Chondrocyte (in vitro differentiated cells): Measurements from ENCODE around the gene SSH2. TPM values are rescaled to one million over a fixed set of nuclear protein-coding genes. Genes with fewer than 3 reads are reported as not detected.

Experiments
- DNase-seq: peaks from one replicate; pipeline ENCODE4 v3.0.0; 2021; ENCODE audit warnings: mixed read lengths, low spot score
- H3K27ac Mint-ChIP-seq: one replicate; pipeline ENCODE4 v1.8.0; 2021; ENCODE audit warnings: mild to moderate bottlenecking, moderate library complexity, mixed read lengths; ENCODE audit not compliant: unreplicated experiment
- H3K27me3 Mint-ChIP-seq: 2 replicates; pipeline ENCODE4 v1.8.0; 2021; ENCODE audit warnings: low read depth, mixed read lengths
- H3K36me3 Mint-ChIP-seq: 2 replicates; pipeline ENCODE4 v1.8.0; 2021; ENCODE audit warnings: low read depth, mixed read lengths
- H3K4me1 Mint-ChIP-seq: 2 replicates; pipeline ENCODE4 v1.8.0; 2021; ENCODE audit warnings: low read depth, mild to moderate bottlenecking, mixed read lengths
- H3K4me3 Mint-ChIP-seq: one replicate; pipeline ENCODE4 v1.8.0; 2021; ENCODE audit warnings: mild to moderate bottlenecking, moderate library complexity, mixed read lengths; ENCODE audit not compliant: unreplicated experiment
- H3K9me3 Mint-ChIP-seq: 2 replicates; pipeline ENCODE4 v1.8.0; 2021; ENCODE audit warnings: low read depth, mixed read lengths
- total RNA-seq: library from RNA; stranded (reverse); gene quantifications from 3 replicates; pipeline ENCODE4 v1.2.1, GENCODE V29; 2021
- TF ChIP-seq, protein P1 (sequence below): fragments of 200-600 bp; sonication (generic); IDR thresholded peaks from 2 replicates; pipeline ENCODE4 v1.5.0; 2021; ENCODE audit warnings: antibody characterized with exemption, mild to moderate bottlenecking, moderate library complexity

SSH2 gene
- total RNA-seq, 1 donor from 2014 or later = 14.1 TPM

DNA sequence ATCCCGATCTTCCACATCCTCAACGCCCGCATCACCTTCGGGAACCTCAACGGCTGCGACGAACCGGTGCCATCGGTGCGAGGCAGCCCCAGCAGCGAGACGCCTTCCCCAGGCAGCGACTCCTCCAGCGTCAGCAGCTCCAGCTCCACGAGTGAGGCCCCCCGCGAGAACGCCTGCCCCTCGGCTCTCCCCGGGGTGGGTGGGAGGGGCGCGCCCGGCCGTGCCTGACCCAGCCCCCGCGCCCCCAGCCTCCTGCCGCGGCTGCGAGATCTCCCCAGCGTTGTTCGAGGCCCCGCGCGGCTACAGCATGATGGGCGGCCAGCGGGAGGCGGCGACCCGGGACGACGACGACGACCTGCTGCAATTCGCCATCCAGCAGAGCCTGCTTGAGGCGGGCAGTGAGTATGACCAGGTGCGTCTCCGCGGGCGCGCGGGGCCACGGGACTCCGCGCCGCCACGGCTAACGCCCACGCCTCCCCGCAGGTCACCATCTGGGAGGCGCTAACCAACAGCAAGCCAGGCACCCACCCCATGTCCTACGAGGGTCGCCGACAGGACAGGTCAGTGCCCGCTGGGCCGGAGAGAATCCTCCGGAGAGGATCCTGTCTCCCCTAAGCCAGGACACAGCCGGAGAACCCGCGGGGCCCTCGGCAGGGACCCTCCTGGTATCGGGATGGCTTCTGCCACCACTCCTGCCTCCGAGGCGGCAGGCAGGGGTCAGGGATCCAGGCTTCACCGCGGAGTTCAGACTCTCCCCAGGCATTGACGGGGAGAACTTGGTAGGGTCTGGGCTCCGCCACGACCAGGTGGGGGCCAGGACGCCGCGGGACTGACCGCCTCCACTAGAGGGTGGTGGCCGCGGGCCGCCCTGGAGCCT, 317.4 kb downstream of the SSH2 start:
- DNase-seq = peak; percentile 91
- Mint-ChIP-seq H3K27ac (no peak overlapping the region), H3K36me3 (no peaks in the 10 kb centered on the region)

DNA sequence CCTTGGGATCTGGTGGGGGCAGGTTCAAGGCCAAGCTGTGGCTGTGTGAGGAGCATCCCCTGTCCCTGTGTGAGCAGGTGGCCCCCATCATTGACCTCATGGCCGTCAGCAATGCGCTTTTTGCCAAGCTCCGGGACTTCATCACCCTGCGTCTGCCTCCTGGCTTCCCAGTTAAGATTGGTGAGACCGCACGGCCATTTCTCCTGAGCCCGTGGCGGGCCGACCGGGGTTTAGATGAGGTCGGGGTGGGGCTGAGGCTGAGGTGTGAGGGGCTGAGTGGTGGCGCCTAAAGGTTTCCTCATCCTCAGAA, 318.0 kb downstream of the SSH2 start:
- Mint-ChIP-seq H3K27ac (no peak overlapping the region), H3K9me3 (no peaks in the 10 kb centered on the region), H3K4me1 (peaks cover 15% of the 10 kb centered on the region), H3K27me3 (peaks cover under 1% of the 10 kb centered on the region), H3K36me3 (no peaks in the 10 kb centered on the region), H3K4me3 (no peak overlapping the region)
- peak; percentile 83 for DNase-seq
- TF ChIP-seq, protein P1, sequence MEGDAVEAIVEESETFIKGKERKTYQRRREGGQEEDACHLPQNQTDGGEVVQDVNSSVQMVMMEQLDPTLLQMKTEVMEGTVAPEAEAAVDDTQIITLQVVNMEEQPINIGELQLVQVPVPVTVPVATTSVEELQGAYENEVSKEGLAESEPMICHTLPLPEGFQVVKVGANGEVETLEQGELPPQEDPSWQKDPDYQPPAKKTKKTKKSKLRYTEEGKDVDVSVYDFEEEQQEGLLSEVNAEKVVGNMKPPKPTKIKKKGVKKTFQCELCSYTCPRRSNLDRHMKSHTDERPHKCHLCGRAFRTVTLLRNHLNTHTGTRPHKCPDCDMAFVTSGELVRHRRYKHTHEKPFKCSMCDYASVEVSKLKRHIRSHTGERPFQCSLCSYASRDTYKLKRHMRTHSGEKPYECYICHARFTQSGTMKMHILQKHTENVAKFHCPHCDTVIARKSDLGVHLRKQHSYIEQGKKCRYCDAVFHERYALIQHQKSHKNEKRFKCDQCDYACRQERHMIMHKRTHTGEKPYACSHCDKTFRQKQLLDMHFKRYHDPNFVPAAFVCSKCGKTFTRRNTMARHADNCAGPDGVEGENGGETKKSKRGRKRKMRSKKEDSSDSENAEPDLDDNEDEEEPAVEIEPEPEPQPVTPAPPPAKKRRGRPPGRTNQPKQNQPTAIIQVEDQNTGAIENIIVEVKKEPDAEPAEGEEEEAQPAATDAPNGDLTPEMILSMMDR = no peak

More for the DNA sequence above, 317.4 kb downstream of the SSH2 start:
- Mint-ChIP-seq H3K9me3 (no peaks in the 10 kb centered on the region), H3K27me3 (peaks cover 2% of the 10 kb centered on the region), H3K4me3 (no peak overlapping the region), H3K4me1 (peaks cover 20% of the 10 kb centered on the region)
- TF ChIP-seq, protein P1 = no peak

DNA sequence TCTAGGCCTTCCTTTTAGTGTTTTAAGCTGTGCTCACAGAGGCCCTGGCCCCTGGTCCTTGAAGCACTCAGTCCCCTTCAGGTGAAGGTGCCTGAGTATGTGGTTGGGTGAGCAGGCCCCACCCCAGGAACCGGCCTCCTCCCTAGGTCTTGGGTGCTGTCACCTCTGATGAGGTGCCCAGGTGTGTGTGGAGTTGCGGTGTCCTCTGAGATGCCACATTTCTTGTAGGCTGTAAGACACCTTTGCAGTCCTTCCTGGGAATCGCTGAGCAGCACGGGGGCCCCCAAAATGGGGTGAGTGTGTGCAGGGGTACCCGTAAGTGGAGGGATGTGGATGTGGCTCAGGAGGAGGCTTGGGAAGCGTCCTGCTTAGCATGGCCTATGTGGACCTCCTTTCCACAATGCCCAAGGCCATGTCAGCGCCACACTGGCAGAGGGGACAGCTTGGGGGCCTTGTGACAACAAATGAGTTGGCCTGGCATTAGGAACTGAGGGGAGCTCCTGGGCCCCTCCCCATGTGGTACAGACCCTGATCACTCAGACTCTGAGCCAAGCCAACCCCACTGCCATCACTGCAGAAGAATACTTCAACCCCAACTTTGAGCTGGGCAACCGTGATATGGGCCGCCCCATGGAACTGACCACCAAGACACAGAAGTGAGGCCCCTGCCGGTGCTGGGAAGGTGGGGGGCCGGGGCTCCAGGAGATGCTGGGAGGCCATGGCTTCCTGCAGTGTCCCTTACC, 318.5 kb downstream of the SSH2 start:
- Mint-ChIP-seq H3K27me3 (no peaks in the 10 kb centered on the region), H3K4me1 (peaks cover 14% of the 10 kb centered on the region), H3K9me3 (no peaks in the 10 kb centered on the region), H3K36me3 (no peaks in the 10 kb centered on the region), H3K27ac (no peak overlapping the region), H3K4me3 (no peak overlapping the region)
- TF ChIP-seq, protein P1 = no peak
- DNase-seq = no peak

DNA sequence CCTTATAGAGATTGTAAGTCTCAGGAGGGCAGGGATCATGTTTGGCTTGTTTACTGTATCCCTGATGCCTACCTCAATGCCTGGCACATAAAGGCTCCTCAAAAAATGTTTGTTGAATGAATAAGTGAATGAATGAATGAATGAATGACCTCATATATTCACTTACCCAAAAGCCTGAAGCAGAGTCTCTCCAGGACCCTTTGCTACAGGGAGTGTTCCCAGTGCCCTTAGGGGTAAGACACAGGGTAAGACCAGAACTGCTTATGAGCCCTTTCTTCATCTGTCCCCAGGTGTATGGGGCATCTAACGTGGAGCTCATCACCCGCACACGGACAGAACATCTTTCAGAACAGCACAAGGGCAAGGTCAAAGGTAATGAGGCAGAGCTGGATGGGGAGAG, 319.6 kb downstream of the SSH2 start:
- H3K27me3 Mint-ChIP-seq = no peaks in the 10 kb centered on the region
- no peak for DNase-seq
- TF ChIP-seq, protein P1 = no peak
- no peaks in the 10 kb centered on the region for H3K36me3 Mint-ChIP-seq
- H3K27ac Mint-ChIP-seq = no peak overlapping the region
- no peak overlapping the region for H3K4me3 Mint-ChIP-seq
- H3K4me1 Mint-ChIP-seq = peaks cover 4% of the 10 kb centered on the region
- no peaks in the 10 kb centered on the region for H3K9me3 Mint-ChIP-seq

DNA sequence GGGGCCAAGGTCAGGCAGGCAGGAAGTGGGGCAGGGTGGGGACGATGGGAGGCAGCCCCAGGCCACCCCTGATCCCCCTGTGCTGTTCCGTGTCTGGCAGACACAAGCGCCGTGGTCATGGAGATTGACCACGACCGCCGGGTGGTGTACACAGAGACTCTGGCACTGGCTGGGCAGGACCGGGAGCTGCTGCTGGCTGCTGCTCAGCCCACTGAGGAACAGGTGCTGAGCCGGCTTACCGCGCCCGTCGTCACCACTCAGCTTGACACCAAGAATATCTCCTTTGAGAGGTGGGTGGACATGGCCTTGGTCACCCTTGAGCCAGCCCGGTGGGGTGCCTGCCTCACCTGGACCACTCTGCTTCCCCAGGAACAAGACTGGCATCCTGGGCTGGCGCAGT, 321.0 kb downstream of the SSH2 start:
- H3K4me3 Mint-ChIP-seq = no peak overlapping the region
- TF ChIP-seq, protein P1 = no peak
- H3K9me3 Mint-ChIP-seq = no peaks in the 10 kb centered on the region
- peak; percentile 79 for DNase-seq
- no peaks in the 10 kb centered on the region for H3K4me1 Mint-ChIP-seq
- no peak overlapping the region for H3K27ac Mint-ChIP-seq
- H3K36me3 Mint-ChIP-seq = no peaks in the 10 kb centered on the region
- no peaks in the 10 kb centered on the region for H3K27me3 Mint-ChIP-seq
